HepG2 (cell line): ENCODE measurements around the gene CFAP54. TPM values are rescaled to one million over a fixed set of nuclear protein-coding genes. Genes with fewer than 3 reads are reported as not detected.

ENCODE experiments used
- ATAC-seq: fragments of 200-7000 bp; cut with Tn5 transposase; 3 replicates; pipeline ENCODE4 v1.9.1; 2020; ENCODE audit warnings: mild to moderate bottlenecking, moderate library complexity
- BruUV-seq: library from RNA; stranded (reverse); fragments of 400-500 nt; replicated peaks from 2 replicates; lab custom pipeline; 2021; lab: Mats Ljungman, UMichigan
- CTCF ChIA-PET: fragments of 300-600 bp; formaldehyde crosslinking; extraction: SDS; loops from one replicate; lab custom pipeline; 2021; ENCODE audit warnings: low total read pairs, inconsistent platforms, low intra/inter-chr PET ratio; lab: Yijun Ruan, JAX
- POLR2A ChIA-PET: fragments of 350-600 bp; sonication (Branson Sonifier 250); formaldehyde crosslinking; loops from one replicate; lab custom pipeline; 2020; ENCODE audit warnings: antibody characterized with exemption, inconsistent platforms; lab: Yijun Ruan, JAX
- DNase-seq: peaks from one replicate; pipeline ENCODE4 v3.0.0-alpha.2; 2015; ENCODE audit warnings: low spot score
- FAIRE-seq: peaks from 3 replicates; lab custom pipeline; 2011; peaks lifted over from hg19 to GRCh38; lab: Jason Lieb, UNC
- H2AFZ ChIP-seq: one replicate; pipeline ENCODE4 v1.6.1; 2011; ENCODE audit warnings: low read length, inconsistent platforms
- H3K27ac ChIP-seq: fragments of 300-600 bp; 3 replicates; pipeline ENCODE4 v1.8.0; 2011; ENCODE audit warnings: mixed run types, mild to moderate bottlenecking, mixed read lengths, low read length, inconsistent platforms; ENCODE audit not compliant: insufficient read depth; ENCODE audit errors: extremely low read length
- H3K27me3 ChIP-seq, 2 experiments: fragments of 200-600 bp in 1 of 2; 2 replicates in 1 of 2; 3 replicates in 1 of 2; pipeline versions ENCODE4 v1.6.0 to v1.8.0; 2011; ENCODE audit warnings: low read length in 2 of 2, mild to moderate bottlenecking in 2 of 2, moderate library complexity in 2 of 2, inconsistent platforms in 1 of 2; ENCODE audit not compliant: insufficient read depth in 2 of 2, control insufficient read depth in 1 of 2
- H3K36me3 ChIP-seq, 2 experiments: fragments of 200-600 bp in 1 of 2; replicated peaks in 1 of 2; 2 replicates in 1 of 2; 3 replicates in 1 of 2; pipeline versions ENCODE4 v1.5.1 to v1.8.0; 2011; ENCODE audit warnings: low read length in 2 of 2, inconsistent platforms in 1 of 2; ENCODE audit not compliant: insufficient read depth in 2 of 2, control insufficient read depth in 1 of 2
- H3K4me1 ChIP-seq: 2 replicates; pipeline ENCODE4 v1.5.1; 2012; ENCODE audit warnings: low read length, inconsistent platforms; ENCODE audit not compliant: insufficient read depth
- H3K4me2 ChIP-seq: 2 replicates; pipeline ENCODE4 v1.6.0; 2011; ENCODE audit warnings: low read depth, low read length, inconsistent platforms
- H3K4me3 ChIP-seq, 3 experiments: fragments of 200-600 bp in 1 of 3; sonication (generic), shearing (Covaris generic) in 1 of 3; replicated peaks in 1 of 3; 2 replicates each; pipeline ENCODE4 v1.5.1; 2011 to 2016; ENCODE audit warnings: low read length in 3 of 3, inconsistent platforms in 2 of 3, low read depth in 2 of 3, mild to moderate bottlenecking in 2 of 3, control low read depth in 1 of 3, mixed read lengths in 1 of 3; ENCODE audit not compliant: insufficient read depth in 1 of 3
- H3K79me2 ChIP-seq: one replicate; pipeline ENCODE4 v1.6.1; 2011; ENCODE audit warnings: low read length, inconsistent platforms; ENCODE audit not compliant: insufficient read depth
- H3K9ac ChIP-seq: 2 replicates; pipeline ENCODE4 v1.6.0; 2011; ENCODE audit warnings: mild to moderate bottlenecking, low read depth, low read length, inconsistent platforms; ENCODE audit not compliant: insufficient read depth
- H3K9me3 ChIP-seq: 2 replicates; pipeline ENCODE4 v1.5.1; 2012; ENCODE audit warnings: mild to moderate bottlenecking, low read length
- H4K20me1 ChIP-seq: 2 replicates; pipeline ENCODE4 v1.6.0; 2011; ENCODE audit warnings: inconsistent platforms, mild to moderate bottlenecking, low read length, moderate library complexity; ENCODE audit not compliant: insufficient read depth
- CENPBD1 ChIP-seq: sonication (generic); formaldehyde crosslinking; IDR thresholded peaks from 2 replicates; pipeline ENCODE4 v1.8.0; 2022; ENCODE audit warnings: missing genetic modification reagents, low read depth, mild to moderate bottlenecking, borderline replicate concordance
- MYPOP ChIP-seq: sonication (generic); formaldehyde crosslinking; IDR thresholded peaks from 2 replicates; pipeline ENCODE4 v1.8.1; 2023; ENCODE audit warnings: mild to moderate bottlenecking, moderate library complexity, missing genetic modification reagents
- NFIC ChIP-seq: IDR thresholded peaks from 2 replicates; pipeline ENCODE4 v1.6.1; 2012; ENCODE audit warnings: mild to moderate bottlenecking, low read length, inconsistent platforms
- NR0B2 ChIP-seq: sonication (generic); formaldehyde crosslinking; IDR thresholded peaks from 2 replicates; pipeline ENCODE4 v1.4.0; 2020; ENCODE audit warnings: mild to moderate bottlenecking, missing genetic modification reagents
- RAD21 ChIP-seq: fragments of 450-650 bp; formaldehyde crosslinking; IDR thresholded peaks from 2 replicates; pipeline ENCODE4 v1.5.0; 2020; ENCODE audit warnings: mild to moderate bottlenecking
- SNRNP70 ChIP-seq: fragments of 200-400 bp; formaldehyde crosslinking; IDR thresholded peaks from 2 replicates; pipeline ENCODE4 v1.6.1; 2017; ENCODE audit warnings: mild to moderate bottlenecking, low read depth, low read length, moderate library complexity
- TFDP1 ChIP-seq: IDR thresholded peaks from 2 replicates; pipeline ENCODE4 v1.6.1; 2016; ENCODE audit warnings: missing compliant biosample characterization, missing genetic modification reagents, borderline replicate concordance
- ZBTB33 ChIP-seq: sonication (generic); formaldehyde crosslinking; IDR thresholded peaks from 2 replicates; pipeline ENCODE4 v1.4.0; 2020; ENCODE audit warnings: missing genetic modification reagents
- ZNF639 ChIP-seq: conservative IDR thresholded peaks from 2 replicates; pipeline ENCODE4 v1.6.1; 2018; ENCODE audit warnings: missing genetic modification reagents
- ZNF75D ChIP-seq: sonication (generic); formaldehyde crosslinking; IDR thresholded peaks from 2 replicates; pipeline ENCODE4 v1.8.1; 2023; ENCODE audit warnings: missing genetic modification reagents, mild to moderate bottlenecking, borderline replicate concordance
- ZZZ3 ChIP-seq: sonication (generic); formaldehyde crosslinking; IDR thresholded peaks from 2 replicates; pipeline ENCODE4 v1.4.0; 2020; ENCODE audit warnings: missing genetic modification reagents, mild to moderate bottlenecking, borderline replicate concordance
- WGBS: methylation state at CpG from one replicate; pipeline ENCODE4 v1.1.6; 2017; ENCODE audit warnings: low lambda C conversion rate; 5-methylcytosine and 5-hydroxymethylcytosine counted together
- in situ Hi-C: cut with HindIII; loops from 2 replicates; pipeline ENCODE4 v1.10.0; 2017; ENCODE audit warnings: low pct_unique_long_range_greater_than_20kb; ENCODE audit not compliant: extremely low pct_ligation_motif_present
- intact Hi-C: fragments of 100-400 bp; cut with micrococcal nuclease; formaldehyde crosslinking; loops from one replicate; pipeline ENCODE4 v1.10.0; 2022; ENCODE audit not compliant: unreplicated experiment
- polyA plus RNA-seq, 8 experiments: library from polyadenylated mRNA; depleted of rRNA in 3 of 8; stranded (reverse) in 7 of 8; unstranded in 1 of 8; fragments of >200 nt; fragmentation: Illumina TruSeq in 4 of 8; extraction: Trizol in 4 of 8; gene quantifications; 2 replicates each; pipeline versions ENCODE4 v1.2.1 to v1.2.3, GENCODE V29; 2011 to 2016; ENCODE audit warnings: low read depth in 4 of 8, missing spikeins in 1 of 8, mixed read lengths in 1 of 8; ENCODE audit not compliant: insufficient read depth in 1 of 8
- total RNA-seq, 5 experiments: library from RNA; depleted of rRNA; stranded (reverse); fragments of >200 nt; fragmentation: Illumina TruSeq; extraction: Trizol; gene quantifications; 2 replicates each; pipeline ENCODE4 v1.2.3, GENCODE V29; 2016; ENCODE audit warnings: low read depth in 1 of 5

Gene CFAP54
- total and polyA plus RNA-seq, 2 of the 13 experiments (the other 11 are each of a cell fraction or from before 2014, with no cell fraction given) = not detected

GRCh38 chr12:96850676-96851075 lies 361.3 kb downstream of the CFAP54 start:
- BruUV-seq = no TSS peak
- Histone ChIP-seq H3K27me3 (no peaks in the 10 kb centered on the region), H3K4me2 (no peak overlapping the region), H3K79me2 (no peaks in the 10 kb centered on the region), H3K36me3 (no peaks in the 10 kb centered on the region), H4K20me1 (no peaks in the 10 kb centered on the region), H3K9me3 (no peaks in the 10 kb centered on the region), H2AFZ (no peak overlapping the region), H3K9ac (no peak overlapping the region), H3K4me3 (no peak overlapping the region), H3K4me1 (no peaks in the 10 kb centered on the region), H3K27ac (no peak overlapping the region)
- intact Hi-C loops = no loop called here
- in situ Hi-C loops = no loop called here
- 7% methylated on average over 3 of the region's 3 CpGs for WGBS
- no peak for ATAC-seq
- no peak for DNase-seq
- POLR2A ChIA-PET = no interaction called here
- FAIRE-seq = no peak
- CTCF ChIA-PET = no interaction called here
- TF ChIP-seq ZNF75D (no peak), CENPBD1 (no peak), SNRNP70 (no peak), ZZZ3 (no peak), TFDP1 (CRISPR knock-in tag) (no peak), ZBTB33 (CRISPR knock-in tag) (no peak), NFIC (no peak), ZNF639 (no peak), RAD21 (CRISPR knock-in tag) (no peak), MYPOP (CRISPR knock-in tag) (no peak), NR0B2 (CRISPR knock-in tag) (no peak)
